ENCODE measurements around the gene LBR. TPM values are rescaled to one million over a fixed set of nuclear protein-coding genes. Genes with fewer than 3 reads are reported as not detected.
A peak's percentile ranks its signal among the peaks of the same experiment; 100 is the strongest.

The LBR gene
- total and polyA plus RNA-seq, 12 donors, result 5.4 to 27.5 (median 14.1) TPM

- Histone ChIP-seq H3K27me3 (no peaks in the 10 kb centered on the region), H3K36me3 (replicated peaks in 1 of 2) (no peaks in the 10 kb centered on the region), H3K4me1 (replicated peaks in 1 of 2) (peaks cover 0 to 31% of the 10 kb centered on the region in 2 donors), H3K9me3 (replicated peaks in 1 of 3) (no peaks in the 10 kb centered on the region), H3K4me3 (no peak overlapping the region), H3K27ac (peak overlapping the region in 3 of 5 donors; percentile 21 to 75 (median 72))
- DNase-seq, result peak in 2 of 7 donors; percentile 8 to 52
- intact Hi-C loops (cut with DNase I), result no loop called here
- 56 to 73% (median 65%) methylated on average over 9 of the region's 9 CpGs for WGBS, 4 donors
- TF ChIP-seq POLR2A (IDR thresholded peaks at IDR 0.05) (no peak), CTCF (IDR thresholded peaks at IDR 0.05) (no peak)
These were observed 18.1 kb upstream of the LBR start for GRCh38 chr1:225445639-225446594.

GRCh38 chr1:225442123-225442505 is 14.3 kb upstream of the LBR start:
- TF ChIP-seq CTCF (IDR thresholded peaks at IDR 0.05) (no peak), POLR2A (IDR thresholded peaks at IDR 0.05) (no peak)
- H3K36me3 ChIP-seq (replicated peaks in 1 of 2), result no peaks in the 10 kb centered on the region
- H3K4me1 ChIP-seq (replicated peaks in 1 of 2), result peaks cover 0 to 24% of the 10 kb centered on the region in 2 donors
- WGBS, 4 donors, result 74 to 86% (median 80%) methylated on average over 3 of the region's 3 CpGs
- no peaks in the 10 kb centered on the region for H3K9me3 ChIP-seq (replicated peaks in 1 of 3)
- intact Hi-C loops (cut with DNase I), result no loop called here
- no peak for DNase-seq
- no peak overlapping the region for H3K27ac ChIP-seq
- H3K27me3 ChIP-seq, result no peaks in the 10 kb centered on the region
- no peak overlapping the region for H3K4me3 ChIP-seq

- Histone ChIP-seq H3K4me3 (no peak overlapping the region), H3K9me3 (replicated peaks in 1 of 3) (no peaks in the 10 kb centered on the region), H3K4me1 (replicated peaks in 1 of 2) (peaks cover 0 to 18% of the 10 kb centered on the region in 2 donors), H3K27ac (no peak overlapping the region), H3K36me3 (replicated peaks in 1 of 2) (no peaks in the 10 kb centered on the region), H3K27me3 (no peaks in the 10 kb centered on the region)
- 73 to 79% (median 76%) methylated on average over 9 of the region's 9 CpGs for WGBS, 4 donors
- no peak for DNase-seq
- intact Hi-C loops (cut with DNase I), result no loop called here
- TF ChIP-seq CTCF (IDR thresholded peaks at IDR 0.05) (no peak), POLR2A (IDR thresholded peaks at IDR 0.05) (no peak)
These were observed 13.7 kb upstream of the LBR start for GRCh38 chr1:225441314-225442122.

Measured in adrenal gland (tissue), 12 donors.